ENCODE results near the gene INS.

DNA sequence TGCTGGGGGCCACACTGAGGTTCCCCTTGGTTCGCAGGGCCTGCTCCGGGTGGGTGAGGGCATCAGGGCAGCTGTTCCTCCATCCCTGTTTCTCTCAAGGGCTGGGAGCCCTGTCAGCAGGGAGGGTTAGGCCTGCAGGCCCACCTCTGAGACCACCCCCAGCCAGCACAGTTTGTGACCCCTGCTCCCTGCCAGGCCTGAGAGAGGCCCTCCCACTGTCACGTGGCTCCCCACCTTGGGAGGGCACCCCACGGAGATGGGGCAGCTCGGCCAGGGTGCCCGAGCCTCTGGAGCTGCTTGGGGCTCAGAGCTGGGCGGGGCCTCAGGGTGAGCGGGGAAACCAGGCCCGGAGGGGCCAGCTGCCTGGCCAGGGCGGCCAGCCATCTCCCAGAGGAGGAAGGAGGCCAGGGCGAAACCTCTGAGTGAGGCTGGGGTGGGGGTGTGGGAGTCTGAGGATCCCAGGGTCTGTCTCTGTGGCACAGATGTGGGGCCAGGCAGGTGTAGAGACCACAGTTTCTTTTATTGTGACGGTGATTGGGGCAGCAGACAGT is 2.5 kb upstream of the INS start:
- TF ChIP-seq, protein P1, sequence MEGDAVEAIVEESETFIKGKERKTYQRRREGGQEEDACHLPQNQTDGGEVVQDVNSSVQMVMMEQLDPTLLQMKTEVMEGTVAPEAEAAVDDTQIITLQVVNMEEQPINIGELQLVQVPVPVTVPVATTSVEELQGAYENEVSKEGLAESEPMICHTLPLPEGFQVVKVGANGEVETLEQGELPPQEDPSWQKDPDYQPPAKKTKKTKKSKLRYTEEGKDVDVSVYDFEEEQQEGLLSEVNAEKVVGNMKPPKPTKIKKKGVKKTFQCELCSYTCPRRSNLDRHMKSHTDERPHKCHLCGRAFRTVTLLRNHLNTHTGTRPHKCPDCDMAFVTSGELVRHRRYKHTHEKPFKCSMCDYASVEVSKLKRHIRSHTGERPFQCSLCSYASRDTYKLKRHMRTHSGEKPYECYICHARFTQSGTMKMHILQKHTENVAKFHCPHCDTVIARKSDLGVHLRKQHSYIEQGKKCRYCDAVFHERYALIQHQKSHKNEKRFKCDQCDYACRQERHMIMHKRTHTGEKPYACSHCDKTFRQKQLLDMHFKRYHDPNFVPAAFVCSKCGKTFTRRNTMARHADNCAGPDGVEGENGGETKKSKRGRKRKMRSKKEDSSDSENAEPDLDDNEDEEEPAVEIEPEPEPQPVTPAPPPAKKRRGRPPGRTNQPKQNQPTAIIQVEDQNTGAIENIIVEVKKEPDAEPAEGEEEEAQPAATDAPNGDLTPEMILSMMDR (IDR thresholded peaks at IDR 0.05), result no peak
- TF ChIP-seq EZH2 (IDR thresholded peaks at IDR 0.05; ENCODE audit: borderline replicate concordance, insufficient read depth, low read depth, low read length, poor library complexity, severe bottlenecking), result no peak
